Measurements from ENCODE around the gene CBX4. TPM values are rescaled to one million over a fixed set of nuclear protein-coding genes. Genes with fewer than 3 reads are reported as not detected.

Gene CBX4
- total RNA-seq, 1 experiment from 2014 or later, result 53.3 TPM

DNA sequence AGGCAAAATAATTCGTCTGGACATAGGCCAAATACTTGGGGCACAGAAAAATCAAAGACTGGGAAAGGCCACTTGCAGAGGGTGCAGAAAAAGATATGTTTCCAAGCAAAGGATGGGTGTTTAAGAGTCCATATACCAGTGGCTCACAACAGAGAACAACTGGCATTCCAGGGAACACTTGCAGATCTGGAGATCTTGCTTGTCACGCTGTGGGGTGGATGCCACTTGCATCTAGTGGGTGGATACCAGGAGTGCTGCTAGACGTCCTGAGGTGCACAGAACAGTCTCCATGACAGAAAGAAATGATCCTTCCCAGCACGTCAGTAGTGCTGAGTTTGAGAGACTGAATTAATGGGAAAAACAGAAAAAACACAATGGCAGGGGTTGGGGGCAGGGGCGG, 50.8 kb downstream of the CBX4 start:
- H3K27me3 ChIP-seq (replicated peaks), result no peaks in the 10 kb centered on the region
- peaks cover 25% of the 10 kb centered on the region for H3K4me1 ChIP-seq (replicated peaks)
- H3K27ac ChIP-seq, result no peak overlapping the region
- no peak for DNase-seq (ENCODE audit: low read depth in 1 of 2, low spot score in 2 of 2)
- H3K9me3 ChIP-seq (replicated peaks), result 0 out of 2 replicates have a peak, but pooled peaks cover 3% of the 10 kb centered on the region
- peaks cover 19% of the 10 kb centered on the region for H3K36me3 ChIP-seq
- H3K4me3 ChIP-seq, result no peak overlapping the region

DNA sequence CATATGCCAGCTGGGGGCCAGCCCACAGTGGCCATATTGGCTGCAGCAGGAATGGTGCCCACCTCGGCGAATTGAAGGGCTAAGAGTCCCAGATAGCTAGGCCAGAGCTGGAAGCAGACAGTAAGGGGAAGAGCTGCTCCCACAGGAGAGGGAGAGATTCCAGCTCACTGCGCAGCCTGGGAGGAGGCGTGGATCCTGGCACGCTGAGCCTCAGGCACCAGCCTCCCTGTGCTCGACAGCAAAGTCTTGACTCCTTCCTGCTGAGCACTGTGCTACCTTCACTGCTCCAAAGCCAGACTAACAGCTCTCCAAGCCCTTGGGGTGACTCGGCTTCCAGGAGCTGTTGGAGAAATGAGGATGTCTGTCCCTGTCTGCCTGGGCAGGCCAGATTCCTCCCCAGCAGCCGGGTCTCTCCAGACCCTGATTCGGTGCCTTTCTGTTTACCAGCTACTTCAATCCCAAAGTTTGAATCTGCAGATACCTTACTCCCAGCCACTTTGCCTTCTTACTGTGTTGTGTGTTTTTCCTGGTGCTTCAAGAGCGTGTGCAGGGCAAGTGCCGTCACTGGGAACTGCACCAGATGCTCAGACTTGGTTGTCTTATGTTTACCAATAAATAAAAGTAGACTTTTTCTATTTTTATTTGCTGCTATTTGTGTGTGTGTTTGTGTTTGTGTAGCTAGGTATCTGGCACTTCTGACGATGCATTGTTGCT, 52.2 kb downstream of the CBX4 start:
- H3K9me3 ChIP-seq (replicated peaks), result 0 out of 2 replicates have a peak, but pooled peaks cover 3% of the 10 kb centered on the region
- H3K27ac ChIP-seq, result no peak overlapping the region
- H3K36me3 ChIP-seq, result peaks cover 24% of the 10 kb centered on the region
- no peak for DNase-seq (ENCODE audit: low read depth in 1 of 2, low spot score in 2 of 2)
- no peak overlapping the region for H3K4me3 ChIP-seq
- peaks cover 14% of the 10 kb centered on the region for H3K4me1 ChIP-seq (replicated peaks)
- no peaks in the 10 kb centered on the region for H3K27me3 ChIP-seq (replicated peaks)

DNA sequence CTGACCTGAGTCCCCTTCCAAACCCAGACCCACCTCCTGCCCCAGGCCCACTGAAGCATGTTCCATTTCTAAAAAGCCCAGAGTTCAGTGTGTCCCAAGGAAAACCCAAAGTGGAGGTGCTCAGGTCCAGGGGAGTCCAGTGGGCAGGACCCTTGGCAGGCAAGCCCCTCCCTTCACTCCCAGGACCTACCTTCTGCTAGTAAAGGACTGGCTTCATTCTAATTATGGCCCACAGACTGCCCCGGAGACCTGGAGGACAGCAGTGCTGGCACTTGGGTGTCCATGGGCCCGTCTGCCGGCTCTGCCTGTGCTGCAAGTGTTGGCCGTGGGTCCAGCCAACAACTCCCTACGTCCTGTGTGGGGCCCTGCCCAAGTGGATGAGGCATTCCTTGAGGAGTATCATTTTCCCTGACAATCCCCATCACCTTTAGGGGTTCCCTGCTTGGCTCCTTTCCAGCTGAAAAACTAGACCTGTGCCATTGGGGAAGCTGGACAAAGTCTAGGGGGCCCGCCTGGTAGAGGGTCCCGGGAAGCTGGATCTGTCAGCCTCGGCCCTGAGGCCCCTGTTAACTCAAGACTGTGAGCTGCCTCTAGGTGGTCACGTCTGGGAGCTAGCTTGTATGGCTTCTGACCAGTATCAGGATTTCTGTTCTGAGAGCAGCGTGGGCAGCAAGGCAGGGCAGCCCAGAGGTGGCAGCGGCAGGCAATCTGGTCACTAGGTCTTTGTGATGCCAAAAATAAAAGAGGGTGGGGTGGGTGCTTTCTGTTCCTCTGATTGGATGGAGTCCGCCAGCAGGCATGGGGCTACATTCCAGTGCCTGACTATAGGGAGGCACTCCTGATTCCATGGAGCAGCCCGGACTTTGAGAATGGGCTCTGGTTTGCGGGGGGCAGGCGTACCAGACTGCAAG, 53.1 kb downstream of the CBX4 start:
- Histone ChIP-seq H3K4me3 (no peak overlapping the region), H3K9me3 (replicated peaks) (0 out of 2 replicates have a peak, but pooled peaks cover 3% of the 10 kb centered on the region), H3K4me1 (replicated peaks) (peaks cover 10% of the 10 kb centered on the region), H3K27me3 (replicated peaks) (no peaks in the 10 kb centered on the region), H3K27ac (no peak overlapping the region), H3K36me3 (peaks cover 28% of the 10 kb centered on the region)
- DNase-seq (ENCODE audit: low read depth in 1 of 2, low spot score in 2 of 2), result no peak

DNA sequence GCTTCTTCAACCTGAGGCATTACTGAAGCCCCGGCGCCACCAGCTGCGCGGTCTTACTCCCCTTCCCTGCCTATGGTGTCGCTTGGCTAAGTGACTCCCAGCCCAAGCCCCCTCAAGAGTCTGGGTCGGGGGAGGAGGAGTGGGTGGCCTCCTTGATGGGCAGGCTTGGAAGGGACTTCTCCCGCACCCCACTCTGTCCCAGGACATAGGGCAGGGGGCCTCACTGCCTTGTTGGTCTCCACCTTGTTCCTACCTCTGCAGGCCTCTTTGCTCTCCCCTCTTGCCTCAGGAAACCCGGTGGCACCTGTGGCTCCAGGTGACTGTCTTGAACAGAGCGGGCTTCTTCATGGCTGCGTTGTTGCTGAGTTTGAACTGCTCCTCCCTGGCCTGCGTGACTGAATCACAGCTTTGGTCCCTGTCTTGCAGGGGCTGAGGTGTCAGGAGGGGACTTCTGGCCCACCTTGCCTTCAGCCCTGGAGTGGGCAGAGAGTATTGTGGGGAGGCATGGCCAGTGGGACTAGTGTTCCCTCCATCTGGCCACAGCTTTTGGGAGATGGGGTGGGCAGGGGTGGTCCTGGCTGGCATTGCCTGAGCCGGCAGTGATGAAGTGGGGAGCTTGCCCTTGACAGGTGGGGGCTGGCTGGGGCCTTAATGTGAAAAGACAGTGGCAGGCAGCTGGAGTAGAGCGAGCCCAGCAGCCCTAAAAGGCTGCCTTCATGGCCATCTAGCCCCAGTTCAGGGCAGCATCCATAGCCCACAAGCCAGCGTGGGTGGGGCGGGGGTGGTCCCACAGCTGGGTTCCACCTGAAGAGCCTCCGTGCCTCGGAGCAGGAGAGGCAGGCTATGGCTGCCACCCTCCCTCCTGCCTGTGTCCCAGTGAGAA, 54.0 kb downstream of the CBX4 start:
- H3K4me3 ChIP-seq, result no peak overlapping the region
- H3K4me1 ChIP-seq (replicated peaks), result peaks cover 8% of the 10 kb centered on the region
- H3K27ac ChIP-seq, result no peak overlapping the region
- no peaks in the 10 kb centered on the region for H3K27me3 ChIP-seq (replicated peaks)
- peaks cover 28% of the 10 kb centered on the region for H3K36me3 ChIP-seq
- no peak for DNase-seq (ENCODE audit: low read depth in 1 of 2, low spot score in 2 of 2)
- 0 out of 2 replicates have a peak, but pooled peaks cover 3% of the 10 kb centered on the region for H3K9me3 ChIP-seq (replicated peaks)

DNA sequence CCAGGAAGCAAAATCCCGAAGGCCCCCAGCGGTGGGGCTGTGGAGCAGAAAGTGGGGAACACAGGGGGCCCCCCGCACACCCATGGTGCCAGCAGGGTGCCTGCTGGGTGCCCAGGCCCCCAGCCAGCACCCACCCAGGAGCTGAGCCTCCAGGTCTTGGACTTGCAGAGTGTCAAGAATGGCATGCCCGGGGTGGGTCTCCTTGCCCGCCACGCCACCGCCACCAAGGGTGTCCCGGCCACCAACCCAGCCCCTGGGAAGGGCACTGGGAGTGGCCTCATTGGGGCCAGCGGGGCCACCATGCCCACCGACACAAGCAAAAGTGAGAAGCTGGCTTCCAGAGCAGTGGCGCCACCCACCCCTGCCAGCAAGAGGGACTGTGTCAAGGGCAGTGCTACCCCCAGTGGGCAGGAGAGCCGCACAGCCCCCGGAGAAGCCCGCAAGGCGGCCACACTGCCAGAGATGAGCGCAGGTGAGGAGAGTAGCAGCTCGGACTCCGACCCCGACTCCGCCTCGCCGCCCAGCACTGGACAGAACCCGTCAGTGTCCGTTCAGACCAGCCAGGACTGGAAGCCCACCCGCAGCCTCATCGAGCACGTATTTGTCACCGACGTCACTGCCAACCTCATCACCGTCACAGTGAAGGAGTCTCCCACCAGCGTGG, 54.8 kb downstream of the CBX4 start:
- no peak overlapping the region for H3K4me3 ChIP-seq
- no peaks in the 10 kb centered on the region for H3K4me1 ChIP-seq (replicated peaks)
- DNase-seq (ENCODE audit: low read depth in 1 of 2, low spot score in 2 of 2), result no peak
- H3K27me3 ChIP-seq (replicated peaks), result no peaks in the 10 kb centered on the region
- no peak overlapping the region for H3K27ac ChIP-seq
- peaks cover 29% of the 10 kb centered on the region for H3K36me3 ChIP-seq
- H3K9me3 ChIP-seq (replicated peaks), result no peaks in the 10 kb centered on the region

DNA sequence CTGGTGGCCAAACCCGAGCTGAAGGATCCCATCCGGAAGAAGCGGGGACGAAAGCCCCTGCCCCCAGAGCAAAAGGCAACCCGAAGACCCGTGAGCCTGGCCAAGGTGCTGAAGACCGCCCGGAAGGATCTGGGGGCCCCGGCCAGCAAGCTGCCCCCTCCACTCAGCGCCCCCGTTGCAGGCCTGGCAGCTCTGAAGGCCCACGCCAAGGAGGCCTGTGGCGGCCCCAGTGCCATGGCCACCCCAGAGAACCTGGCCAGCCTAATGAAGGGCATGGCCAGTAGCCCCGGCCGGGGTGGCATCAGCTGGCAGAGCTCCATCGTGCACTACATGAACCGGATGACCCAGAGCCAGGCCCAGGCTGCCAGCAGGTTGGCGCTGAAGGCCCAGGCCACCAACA, 55.3 kb downstream of the CBX4 start:
- H3K36me3 ChIP-seq, result peaks cover 35% of the 10 kb centered on the region
- no peaks in the 10 kb centered on the region for H3K27me3 ChIP-seq (replicated peaks)
- no peak overlapping the region for H3K27ac ChIP-seq
- no peak for DNase-seq (ENCODE audit: low read depth in 1 of 2, low spot score in 2 of 2)
- no peaks in the 10 kb centered on the region for H3K9me3 ChIP-seq (replicated peaks)
- H3K4me3 ChIP-seq, result no peak overlapping the region
- H3K4me1 ChIP-seq (replicated peaks), result peaks cover 4% of the 10 kb centered on the region

Other genes with a start within 250 kb of the CBX4 start
- gene RBFOX3, start 228.4 kb downstream of the CBX4 start, total RNA-seq (2014; rRNA removed; shearing (Covaris generic)), result not detected in 2 replicates
- not detected in 2 replicates for gene ENPP7, start 108.5 kb downstream of the CBX4 start, total RNA-seq (2014; rRNA removed; shearing (Covaris generic))
- gene CBX2, start 61.3 kb downstream of the CBX4 start, total RNA-seq (2014; rRNA removed; shearing (Covaris generic)), result 13.6 and 16.7 TPM in 2 replicates
- gene CBX8, start 42.4 kb downstream of the CBX4 start, total RNA-seq (2014; rRNA removed; shearing (Covaris generic)), result 9.0 and 21.0 TPM in 2 replicates
- 39.5 and 42.0 TPM in 2 replicates for gene TBC1D16, start 196.4 kb upstream of the CBX4 start, total RNA-seq (2014; rRNA removed; shearing (Covaris generic))
- gene CCDC40, start 197.2 kb upstream of the CBX4 start, total RNA-seq (2014; rRNA removed; shearing (Covaris generic)), result 2.2 TPM in 1 of 2 replicates, not detected in the other